ENCODE data around the gene TRIM15.

- TF ChIP-seq CTCF (IDR thresholded peaks at IDR 0.05; ENCODE audit: low read length) (peak; percentile 81), EZH2 (IDR thresholded peaks at IDR 0.05; ENCODE audit: borderline replicate concordance, low read length) (no peak)
Observed at GRCh38 chr6:30169658-30170614, 6.6 kb downstream of the TRIM15 start.
